H1 (cell line): ENCODE measurements around the gene DISC1. TPM values are rescaled to one million over a fixed set of nuclear protein-coding genes. Genes with fewer than 3 reads are reported as not detected.

Experiments used
- CTCF ChIA-PET: fragments of 300-600 bp; sonication (Branson Sonifier 250); formaldehyde crosslinking; loops from one replicate; lab custom pipeline; 2021; ENCODE audit not compliant: partially characterized antibody; lab: Charles Lee
- POLR2A ChIA-PET: fragments of 300-600 bp; sonication (Branson Sonifier 250); formaldehyde crosslinking; loops from one replicate; lab custom pipeline; 2021; ENCODE audit warnings: inconsistent platforms; ENCODE audit not compliant: partially characterized antibody; lab: Charles Lee
- DNase-seq, 2 experiments: peaks; one replicate each; pipeline versions ENCODE4 v3.0.0 to v3.0.0-alpha.2; 2010 to 2022; ENCODE audit warnings: low spot score in 2 of 2, low read depth in 1 of 2, mixed read lengths in 1 of 2
- FAIRE-seq: peaks from 2 replicates; lab custom pipeline; 2011; peaks lifted over from hg19 to GRCh38; lab: Jason Lieb, UNC
- H2AFZ ChIP-seq: 2 replicates; pipeline ENCODE4 v1.8.1; 2012; ENCODE audit warnings: low read length, inconsistent platforms
- H2AK5ac ChIP-seq: 2 replicates; pipeline ENCODE4 v1.6.1; 2013; ENCODE audit warnings: low read depth, low read length
- H2BK120ac ChIP-seq: replicated peaks from 2 replicates; pipeline ENCODE3; 2013; ENCODE audit warnings: low read depth, low read length, inconsistent platforms
- H2BK12ac ChIP-seq: 2 replicates; pipeline ENCODE4 v1.6.1; 2013; ENCODE audit warnings: low read depth, low read length
- H2BK15ac ChIP-seq: 2 replicates; pipeline ENCODE4 v1.6.1; 2013; ENCODE audit warnings: low read length
- H2BK20ac ChIP-seq: 2 replicates; pipeline ENCODE4 v1.6.1; 2013; ENCODE audit warnings: low read length
- H2BK5ac ChIP-seq: 2 replicates; pipeline ENCODE4 v1.6.1; 2013; ENCODE audit warnings: low read depth, low read length
- H3K14ac ChIP-seq: 2 replicates; pipeline ENCODE4 v1.6.1; 2013; ENCODE audit warnings: inconsistent platforms; ENCODE audit not compliant: insufficient read length
- H3K18ac ChIP-seq: 2 replicates; pipeline ENCODE4 v1.6.1; 2013; ENCODE audit warnings: low read length; ENCODE audit errors: extremely low read depth
- H3K23ac ChIP-seq: 2 replicates; pipeline ENCODE4 v1.6.1; 2013; ENCODE audit warnings: inconsistent platforms; ENCODE audit not compliant: insufficient read length
- H3K23me2 ChIP-seq: 2 replicates; pipeline ENCODE4 v1.6.1; 2013; ENCODE audit warnings: low read depth, low read length
- H3K27ac ChIP-seq: 2 replicates; pipeline ENCODE4 v1.6.1; 2011; ENCODE audit warnings: low read depth, low read length, inconsistent platforms
- H3K27me3 ChIP-seq, 4 experiments: replicated peaks in 1 of 4; 1 replicate in 1 of 4; 2 replicates in 3 of 4; pipeline versions ENCODE4 v1.6.1 to v1.8.1; 2011 to 2013; ENCODE audit warnings: low read length in 3 of 4, mild to moderate bottlenecking in 3 of 4, inconsistent platforms in 2 of 4, mixed read lengths in 2 of 4, moderate library complexity in 1 of 4; ENCODE audit not compliant: control insufficient read depth in 3 of 4, insufficient read depth in 3 of 4; ENCODE audit errors: extremely low read depth in 1 of 4
- H3K36me3 ChIP-seq, 4 experiments: 2 replicates each; pipeline versions ENCODE4 v1.6.1 to v1.8.1; 2011 to 2013; ENCODE audit warnings: mild to moderate bottlenecking in 4 of 4, low read length in 3 of 4, moderate library complexity in 2 of 4, control low read depth in 1 of 4, inconsistent platforms in 1 of 4; ENCODE audit not compliant: insufficient read depth in 4 of 4, control insufficient read depth in 2 of 4
- H3K4ac ChIP-seq: replicated peaks from 2 replicates; pipeline ENCODE3; 2013; ENCODE audit warnings: low read length, low read depth, mixed read lengths, inconsistent platforms; ENCODE audit not compliant: insufficient read length
- H3K4me1 ChIP-seq, 4 experiments: replicated peaks in 1 of 4; 1 replicate in 1 of 4; 2 replicates in 3 of 4; pipeline versions ENCODE4 v1.6.1 to v1.8.1; 2011 to 2013; ENCODE audit warnings: low read length in 3 of 4, inconsistent platforms in 2 of 4, mixed read lengths in 1 of 4; ENCODE audit not compliant: insufficient read depth in 4 of 4, control insufficient read depth in 3 of 4
- H3K4me2 ChIP-seq, 2 experiments: 2 replicates each; pipeline versions ENCODE4 v1.6.1 to v1.8.1; 2011 to 2013; ENCODE audit warnings: low read depth in 2 of 2, low read length in 2 of 2, control low read depth in 1 of 2, inconsistent platforms in 1 of 2, mild to moderate bottlenecking in 1 of 2; ENCODE audit not compliant: insufficient read depth in 1 of 2
- H3K4me3 ChIP-seq, 4 experiments: fragments of 200-600, 300-600 bp in 1 of 4; sonication (generic), shearing (Covaris generic), sonication (Bioruptor Twin) in 1 of 4; 2 replicates each; pipeline versions ENCODE4 v1.5.1 to v1.8.1; 2011 to 2016; ENCODE audit warnings: low read length in 4 of 4, low read depth in 3 of 4, control low read depth in 2 of 4, inconsistent platforms in 2 of 4, mild to moderate bottlenecking in 2 of 4, mixed read lengths in 1 of 4, moderate library complexity in 1 of 4; ENCODE audit not compliant: insufficient read depth in 2 of 4; ENCODE audit errors: extremely low read depth in 1 of 4
- H3K56ac ChIP-seq: replicated peaks from 2 replicates; pipeline ENCODE3; 2013; ENCODE audit warnings: low read depth, mild to moderate bottlenecking, mixed read lengths, low read length, inconsistent platforms; ENCODE audit not compliant: insufficient read length
- H3K79me1 ChIP-seq: 2 replicates; pipeline ENCODE4 v1.6.1; 2013; ENCODE audit warnings: low read depth, low read length, control low read depth
- H3K79me2 ChIP-seq, 2 experiments: 2 replicates each; pipeline versions ENCODE4 v1.6.1 to v1.8.1; 2012 to 2013; ENCODE audit warnings: low read length in 2 of 2, mild to moderate bottlenecking in 2 of 2, inconsistent platforms in 1 of 2; ENCODE audit not compliant: insufficient read depth in 2 of 2, control insufficient read depth in 1 of 2
- H3K9ac ChIP-seq, 4 experiments: replicated peaks in 1 of 4; 1 replicate in 1 of 4; 2 replicates in 3 of 4; pipeline versions ENCODE4 v1.6.1 to v1.8.1; 2011 to 2013; ENCODE audit warnings: low read depth in 3 of 4, low read length in 3 of 4, control low read depth in 2 of 4, mild to moderate bottlenecking in 2 of 4, moderate library complexity in 2 of 4, inconsistent platforms in 1 of 4; ENCODE audit errors: extremely low read depth in 1 of 4
- H3K9me3 ChIP-seq, 2 experiments: 2 replicates each; pipeline versions ENCODE4 v1.6.1 to v1.8.1; 2012 to 2013; ENCODE audit warnings: mild to moderate bottlenecking in 2 of 2, moderate library complexity in 2 of 2, control low read depth in 1 of 2, inconsistent platforms in 1 of 2, low read depth in 1 of 2, low read length in 1 of 2, mixed read lengths in 1 of 2; ENCODE audit not compliant: insufficient read depth in 2 of 2
- H4K20me1 ChIP-seq, 2 experiments: replicated peaks in 1 of 2; 2 replicates each; pipeline versions ENCODE3 to v1.8.1; 2011 to 2013; ENCODE audit warnings: inconsistent platforms in 2 of 2, low read length in 2 of 2, mild to moderate bottlenecking in 1 of 2; ENCODE audit not compliant: insufficient read depth in 2 of 2, control insufficient read depth in 1 of 2
- H4K5ac ChIP-seq: 2 replicates; pipeline ENCODE4 v1.6.1; 2013; ENCODE audit warnings: low read length, low read depth, mixed read lengths, inconsistent platforms; ENCODE audit not compliant: insufficient read length
- H4K8ac ChIP-seq: 2 replicates; pipeline ENCODE4 v1.8.0; 2013; ENCODE audit warnings: mild to moderate bottlenecking, moderate library complexity, low read length, inconsistent platforms; ENCODE audit not compliant: insufficient read depth; ENCODE audit errors: extremely low read depth
- H4K91ac ChIP-seq: replicated peaks from 2 replicates; pipeline ENCODE3; 2013; ENCODE audit warnings: low read length, mixed read lengths, inconsistent platforms; ENCODE audit not compliant: insufficient read length
- ATF2 ChIP-seq: IDR thresholded peaks from 2 replicates; pipeline ENCODE4 v1.6.1; 2012; ENCODE audit warnings: low read length, inconsistent platforms
- BRCA1 ChIP-seq: IDR thresholded peaks from 2 replicates; pipeline ENCODE4 v1.6.1; 2012; ENCODE audit warnings: low read depth, low read length, improper control_type of control experiment
- CBX5 ChIP-seq: fragments of 300-800, 300-1000 bp; sonication (generic); IDR thresholded peaks from 2 replicates; pipeline ENCODE4 v1.7.1; 2016; ENCODE audit warnings: antibody characterized with exemption, low read length, low read depth
- FOSL1 ChIP-seq: IDR thresholded peaks from 2 replicates; pipeline ENCODE4 v1.6.1; 2011; ENCODE audit warnings: mild to moderate bottlenecking, low read depth, low read length, moderate library complexity; ENCODE audit not compliant: insufficient read depth
- GABPA ChIP-seq: IDR thresholded peaks from 2 replicates; pipeline ENCODE4 v1.6.1; 2011; ENCODE audit warnings: mild to moderate bottlenecking, low read length, moderate library complexity, borderline replicate concordance; ENCODE audit not compliant: insufficient read depth
- JUND ChIP-seq: IDR thresholded peaks from 2 replicates; pipeline ENCODE4 v1.6.1; 2011; ENCODE audit warnings: mild to moderate bottlenecking, improper control_type of control experiment, low read length
- POU5F1 ChIP-seq: IDR thresholded peaks from 2 replicates; pipeline ENCODE4 v1.6.1; 2011; ENCODE audit warnings: low read depth, mild to moderate bottlenecking, low read length, moderate library complexity
- RXRA ChIP-seq: IDR thresholded peaks from 2 replicates; pipeline ENCODE4 v1.6.1; 2011; ENCODE audit warnings: low read depth, mild to moderate bottlenecking, low read length, moderate library complexity; ENCODE audit not compliant: insufficient read depth
- SP4 ChIP-seq: IDR thresholded peaks from 2 replicates; pipeline ENCODE4 v1.6.1; 2012; ENCODE audit warnings: low read length, inconsistent platforms
- YY1 ChIP-seq: IDR thresholded peaks from 2 replicates; pipeline ENCODE4 v1.6.1; 2011; ENCODE audit warnings: low read depth, mild to moderate bottlenecking, low read length
- ZNF274 ChIP-seq: IDR thresholded peaks from 2 replicates; pipeline ENCODE4 v1.7.0; 2012; ENCODE audit warnings: low read length, borderline replicate concordance; ENCODE audit errors: extremely low read depth
- WGBS, 2 experiments: shearing (Covaris generic) in 1 of 2; methylation state at CpG; one replicate each; pipeline versions ENCODE4 v1.1.6 to v1.1.7; 2013 to 2015; ENCODE audit warnings: low lambda C conversion rate in 2 of 2, mixed read lengths in 2 of 2, inconsistent platforms in 1 of 2, low coverage in 1 of 2, missing lambda C conversion rate in 1 of 2; ENCODE audit not compliant: insufficient replicate concordance in 2 of 2, insufficient coverage in 1 of 2, insufficient read length in 1 of 2; ENCODE audit errors: extremely low coverage in 1 of 2, missing lambda C conversion rate in 1 of 2; 5-methylcytosine and 5-hydroxymethylcytosine counted together
- polyA plus RNA-seq, 7 experiments: library from polyadenylated mRNA; depleted of rRNA in 3 of 7; stranded (reverse) in 5 of 7; unstranded in 2 of 7; fragments of >200 nt in 5 of 7; fragments of 200-250 nt in 2 of 7; gene quantifications; 1 replicate in 5 of 7; 2 replicates in 1 of 7; 4 replicates in 1 of 7; pipeline versions ENCODE4 v1.2.1 to v1.2.3, GENCODE V29; 2011 to 2013; ENCODE audit warnings: missing spikeins in 2 of 7, mixed read lengths in 2 of 7
- total RNA-seq: library from RNA; stranded (reverse); fragmentation: NEBNext Ultra II Directional; extraction: Animal tissue kit (Norgen Biotek cat#: 25700); gene quantifications from 2 replicates; pipeline ENCODE4 v1.2.1, GENCODE V29; 2021
- TF ChIP-seq, protein P1 (sequence below): IDR thresholded peaks from 2 replicates; pipeline ENCODE4 v1.6.1; 2011; ENCODE audit warnings: low read depth, mild to moderate bottlenecking, low read length; ENCODE audit not compliant: insufficient read depth

Gene DISC1
- total and polyA plus RNA-seq, 2 of the 8 experiments (the other 6 are each of a cell fraction or from before 2014, with no cell fraction given): 1.1 to 3.5 TPM

DNA sequence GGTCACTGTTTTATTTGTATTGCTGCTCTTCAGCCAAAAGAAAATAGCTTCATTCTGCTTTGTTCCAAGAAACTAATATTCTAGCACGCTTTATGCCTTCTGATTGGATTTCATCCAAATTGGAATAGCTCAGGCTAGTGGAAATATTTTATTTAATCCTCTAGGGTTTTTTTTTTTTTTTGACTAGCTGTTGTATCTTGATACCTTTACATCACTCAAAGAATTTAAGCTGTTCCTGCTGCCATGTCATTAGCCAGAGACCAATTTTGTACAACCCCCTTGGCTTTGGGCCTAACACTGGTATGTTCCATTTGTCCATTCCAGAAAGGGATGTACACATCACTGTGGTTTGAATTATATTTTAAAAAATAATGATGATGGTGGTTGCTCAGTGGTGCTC, 103.0 kb downstream of the DISC1 start:
- Histone ChIP-seq H2AK5ac (no peak overlapping the region), H3K23me2 (peaks cover 13% of the 10 kb centered on the region; the same call in 1 of the 2 replicates), H3K4ac (no peak overlapping the region), H2BK12ac (no peak overlapping the region), H2BK5ac (no peak overlapping the region), H2BK120ac (no peak overlapping the region), H3K9ac (no peak overlapping the region), H3K56ac (no peak overlapping the region), H4K20me1 (peaks cover 0 to 8% of the 10 kb centered on the region in 2 experiments), H4K8ac (no peak overlapping the region), H3K36me3 (no peaks in the 10 kb centered on the region), H4K91ac (no peak overlapping the region), H3K18ac (no peak overlapping the region), H3K4me3 (no peak overlapping the region), H3K4me1 (peaks cover 0 to 4% (median 0%) of the 10 kb centered on the region in 4 experiments; a peak in 1 of 7 replicates), H3K4me2 (no peak overlapping the region), H2AFZ (no peak overlapping the region), H3K9me3 (no peaks in the 10 kb centered on the region; a peak in 1 of 4 replicates), H3K27me3 (no peaks in the 10 kb centered on the region), H3K79me2 (no peaks in the 10 kb centered on the region), H3K14ac (no peak overlapping the region), H3K27ac (no peak overlapping the region), H4K5ac (no peak overlapping the region), H3K79me1 (no peaks in the 10 kb centered on the region), H2BK15ac (no peak overlapping the region), H2BK20ac (no peak overlapping the region), H3K23ac (no peak overlapping the region)
- ChIA-PET CTCF (interaction anchor here (0.9 to 1.2 kb wide), 2 partner anchors 12 to 77 kb away, joined by 3 to 4 read pairs; no protein-coding TSS in a partner anchor), POLR2A (no interaction called here)
- DNase-seq (no peak), FAIRE-seq (no peak)
- WGBS, 2 experiments: 0% methylated on average over 1 of the region's 1 CpG; no CpG with 5 or more reads in 1 of the 2 experiments
- TF ChIP-seq GABPA (no peak), FOSL1 (no peak), SP4 (no peak), RXRA (no peak), ATF2 (no peak), BRCA1 (no peak), YY1 (no peak), POU5F1 (no peak), ZNF274 (no peak), CBX5 (no peak), JUND (no peak)
- TF ChIP-seq, protein P1, sequence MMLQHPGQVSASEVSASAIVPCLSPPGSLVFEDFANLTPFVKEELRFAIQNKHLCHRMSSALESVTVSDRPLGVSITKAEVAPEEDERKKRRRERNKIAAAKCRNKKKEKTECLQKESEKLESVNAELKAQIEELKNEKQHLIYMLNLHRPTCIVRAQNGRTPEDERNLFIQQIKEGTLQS: no peak
